ENCODE measurements around the gene AHNAK2.

- TF ChIP-seq CTCF (IDR thresholded peaks at IDR 0.05; ENCODE audit: low read depth, low read length, poor library complexity, severe bottlenecking) (no peak), EZH2phosphoT487 (IDR thresholded peaks at IDR 0.05; ENCODE audit: borderline replicate concordance, low read length) (no peak)
These were observed 10.0 kb downstream of the AHNAK2 start for GRCh38 chr14:104968153-104968527.

All from DOHH2 (cell line).